ENCODE results near the gene NOL7.

The NOL7 gene

DNA sequence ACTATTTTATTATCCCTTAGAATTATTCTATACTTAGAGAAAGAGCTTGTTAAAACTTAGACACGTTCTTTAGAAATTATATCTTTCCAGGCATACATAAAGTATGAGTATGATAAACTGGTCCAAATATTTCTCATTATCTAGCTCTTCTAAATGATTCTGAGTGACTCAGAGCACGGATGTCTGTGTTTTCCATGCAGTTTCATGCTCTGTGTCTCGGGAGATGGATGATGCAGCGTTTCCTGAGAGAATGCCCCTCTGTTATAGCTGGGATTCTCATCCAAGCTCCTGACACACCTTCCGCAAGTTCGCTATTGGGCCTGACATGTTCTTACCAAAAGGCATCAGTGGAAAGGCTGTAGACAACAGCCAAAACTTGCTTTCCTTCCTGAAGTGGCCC, 21.4 kb upstream of the NOL7 start:
- TF ChIP-seq, protein P1, sequence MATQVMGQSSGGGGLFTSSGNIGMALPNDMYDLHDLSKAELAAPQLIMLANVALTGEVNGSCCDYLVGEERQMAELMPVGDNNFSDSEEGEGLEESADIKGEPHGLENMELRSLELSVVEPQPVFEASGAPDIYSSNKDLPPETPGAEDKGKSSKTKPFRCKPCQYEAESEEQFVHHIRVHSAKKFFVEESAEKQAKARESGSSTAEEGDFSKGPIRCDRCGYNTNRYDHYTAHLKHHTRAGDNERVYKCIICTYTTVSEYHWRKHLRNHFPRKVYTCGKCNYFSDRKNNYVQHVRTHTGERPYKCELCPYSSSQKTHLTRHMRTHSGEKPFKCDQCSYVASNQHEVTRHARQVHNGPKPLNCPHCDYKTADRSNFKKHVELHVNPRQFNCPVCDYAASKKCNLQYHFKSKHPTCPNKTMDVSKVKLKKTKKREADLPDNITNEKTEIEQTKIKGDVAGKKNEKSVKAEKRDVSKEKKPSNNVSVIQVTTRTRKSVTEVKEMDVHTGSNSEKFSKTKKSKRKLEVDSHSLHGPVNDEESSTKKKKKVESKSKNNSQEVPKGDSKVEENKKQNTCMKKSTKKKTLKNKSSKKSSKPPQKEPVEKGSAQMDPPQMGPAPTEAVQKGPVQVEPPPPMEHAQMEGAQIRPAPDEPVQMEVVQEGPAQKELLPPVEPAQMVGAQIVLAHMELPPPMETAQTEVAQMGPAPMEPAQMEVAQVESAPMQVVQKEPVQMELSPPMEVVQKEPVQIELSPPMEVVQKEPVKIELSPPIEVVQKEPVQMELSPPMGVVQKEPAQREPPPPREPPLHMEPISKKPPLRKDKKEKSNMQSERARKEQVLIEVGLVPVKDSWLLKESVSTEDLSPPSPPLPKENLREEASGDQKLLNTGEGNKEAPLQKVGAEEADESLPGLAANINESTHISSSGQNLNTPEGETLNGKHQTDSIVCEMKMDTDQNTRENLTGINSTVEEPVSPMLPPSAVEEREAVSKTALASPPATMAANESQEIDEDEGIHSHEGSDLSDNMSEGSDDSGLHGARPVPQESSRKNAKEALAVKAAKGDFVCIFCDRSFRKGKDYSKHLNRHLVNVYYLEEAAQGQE (IDR thresholded peaks at IDR 0.05; ENCODE audit: insufficient read depth in 1 of 2, low read depth in 2 of 2, low read length in 2 of 2): no peak

DNA sequence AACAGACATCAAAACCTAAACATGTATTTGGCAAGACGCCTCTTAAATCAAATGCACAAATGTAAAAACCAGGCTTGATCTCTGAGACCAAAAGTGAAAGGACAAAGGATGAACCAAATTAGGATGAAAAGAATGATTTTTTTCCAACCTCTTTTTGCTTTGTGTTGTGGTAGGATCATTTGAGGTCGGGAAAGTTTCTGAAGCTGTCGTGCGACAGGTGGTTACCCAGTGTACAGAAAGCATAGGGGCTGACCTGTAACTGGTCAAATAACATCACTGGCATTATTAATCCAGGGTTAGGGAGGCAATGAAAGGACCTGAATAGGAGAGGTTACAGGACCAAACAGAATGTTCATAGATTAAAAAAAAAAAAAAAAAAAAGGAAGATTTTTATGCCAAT, 18.1 kb upstream of the NOL7 start:
- no peak for TF ChIP-seq TAF1 (IDR thresholded peaks at IDR 0.05; ENCODE audit: borderline replicate concordance, insufficient read depth, low read length)
- TF ChIP-seq SIN3A (IDR thresholded peaks at IDR 0.05; ENCODE audit: borderline replicate concordance, insufficient read depth, low read length): no peak
- TF ChIP-seq, protein P1 (IDR thresholded peaks at IDR 0.05; ENCODE audit: insufficient read depth in 1 of 2, low read depth in 2 of 2, low read length in 2 of 2): no peak
- TF ChIP-seq FOXP2 (optimal IDR thresholded peaks at IDR 0.05; ENCODE audit: borderline replicate concordance, extremely low read depth, extremely low read length, insufficient read depth): no peak
- TF ChIP-seq POLR2AphosphoS5 (IDR thresholded peaks at IDR 0.05; ENCODE audit: low read depth, low read length): no peak

DNA sequence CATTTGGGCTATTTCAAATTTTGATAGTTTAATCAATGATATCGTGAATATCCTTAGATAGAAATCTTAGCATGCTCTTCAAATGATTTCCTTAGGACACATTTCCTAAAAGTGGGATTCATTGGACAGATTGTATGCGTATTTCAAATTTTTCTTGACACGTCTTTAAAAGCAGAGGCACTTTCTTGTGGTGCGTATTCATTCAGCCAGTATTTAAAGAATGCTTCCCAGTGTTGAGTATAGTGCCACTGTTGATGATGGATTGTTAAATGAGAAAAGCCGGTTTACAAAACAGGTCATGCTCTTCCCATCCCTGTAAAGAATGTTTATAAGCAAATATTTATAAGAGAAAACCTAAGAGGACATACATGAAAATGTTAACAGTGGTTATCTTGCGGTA, 15.1 kb upstream of the NOL7 start:
- no peak for TF ChIP-seq FOXP2 (optimal IDR thresholded peaks at IDR 0.05; ENCODE audit: borderline replicate concordance, extremely low read depth, extremely low read length, insufficient read depth)
- TF ChIP-seq SIN3A (IDR thresholded peaks at IDR 0.05; ENCODE audit: borderline replicate concordance, insufficient read depth, low read length): no peak
- no peak for TF ChIP-seq TAF1 (IDR thresholded peaks at IDR 0.05; ENCODE audit: borderline replicate concordance, insufficient read depth, low read length)
- TF ChIP-seq POLR2AphosphoS5 (IDR thresholded peaks at IDR 0.05; ENCODE audit: low read depth, low read length): no peak
- TF ChIP-seq, protein P1 (IDR thresholded peaks at IDR 0.05; ENCODE audit: insufficient read depth in 1 of 2, low read depth in 2 of 2, low read length in 2 of 2): no peak

DNA sequence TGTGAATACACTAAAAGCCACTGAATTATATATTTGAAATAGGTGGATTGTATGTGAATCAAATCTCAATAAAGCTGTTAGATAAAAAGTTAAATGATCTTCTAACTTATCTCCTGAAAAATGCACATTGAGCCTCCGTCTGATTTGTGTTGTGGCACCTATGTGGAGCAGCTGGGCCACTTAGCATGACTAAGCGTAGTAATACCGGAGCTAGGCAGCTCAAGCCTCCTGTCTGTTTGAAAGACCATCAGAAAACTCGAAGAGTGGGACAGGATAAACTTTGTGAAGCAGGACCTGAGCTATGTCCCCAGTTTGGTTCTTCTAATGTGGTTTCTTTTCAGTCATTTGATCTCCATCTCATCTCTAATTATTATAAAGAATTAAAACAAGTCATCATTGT, 11.0 kb upstream of the NOL7 start:
- TF ChIP-seq POLR2AphosphoS5 (IDR thresholded peaks at IDR 0.05; ENCODE audit: low read depth, low read length): no peak
- TF ChIP-seq, protein P1 (IDR thresholded peaks at IDR 0.05; ENCODE audit: insufficient read depth in 1 of 2, low read depth in 2 of 2, low read length in 2 of 2): no peak
- no peak for TF ChIP-seq SIN3A (IDR thresholded peaks at IDR 0.05; ENCODE audit: borderline replicate concordance, insufficient read depth, low read length)
- TF ChIP-seq TAF1 (IDR thresholded peaks at IDR 0.05; ENCODE audit: borderline replicate concordance, insufficient read depth, low read length): no peak
- no peak for TF ChIP-seq FOXP2 (optimal IDR thresholded peaks at IDR 0.05; ENCODE audit: borderline replicate concordance, extremely low read depth, extremely low read length, insufficient read depth)

Measured in PFSK-1 (cell line).